ENCODE data around the gene CLRN2. TPM values are rescaled to one million over a fixed set of nuclear protein-coding genes. Genes with fewer than 3 reads are reported as not detected.

CLRN2 gene
- not detected in 3 replicates for total RNA-seq

- Mint-ChIP-seq H3K4me3 (no peak within 1 kb of the TSS), H3K27ac (no peak within 1 kb of the TSS), H3K36me3 (no peaks in the 10 kb centered on the region), H3K4me1 (peaks cover 13% of the 10 kb centered on the region), H3K9me3 (no peaks in the 10 kb centered on the region), H3K27me3 (ENCODE audit: low read depth) (peaks cover 38% of the 10 kb centered on the region)
- no peak for DNase-seq (ENCODE audit: low spot score in 2 of 2, unreplicated experiment in 2 of 2)
- no peak for TF ChIP-seq CTCF (IDR thresholded peaks at IDR 0.05; ENCODE audit: unreplicated experiment)
These were observed at the start of gene CLRN2 for GRCh38 chr4:17514865-17515264. Gene CLRN2, plus strand, starts transcription at chr4:17515165. Its CDS starts 102 bp downstream, at chr4:17515267.

- Mint-ChIP-seq H3K27me3 (ENCODE audit: low read depth) (peaks cover 11% of the 10 kb centered on the region), H3K36me3 (no peaks in the 10 kb centered on the region), H3K9me3 (peaks cover 4% of the 10 kb centered on the region), H3K4me3 (no peak overlapping the region), H3K27ac (no peak overlapping the region), H3K4me1 (no peaks in the 10 kb centered on the region)
- TF ChIP-seq CTCF (IDR thresholded peaks at IDR 0.05; ENCODE audit: unreplicated experiment) = peak; percentile 95
- peak in 1 of 2 experiments; percentile 46 for DNase-seq (ENCODE audit: low spot score in 2 of 2, unreplicated experiment in 2 of 2)
These were observed 46.2 kb upstream of the CLRN2 start for GRCh38 chr4:17468619-17469221.

- Mint-ChIP-seq H3K9me3 (no peaks in the 10 kb centered on the region), H3K4me1 (no peaks in the 10 kb centered on the region), H3K4me3 (no peak overlapping the region), H3K36me3 (no peaks in the 10 kb centered on the region), H3K27me3 (ENCODE audit: low read depth) (peaks cover 11% of the 10 kb centered on the region), H3K27ac (no peak overlapping the region)
- no peak for DNase-seq (ENCODE audit: low spot score in 2 of 2, unreplicated experiment in 2 of 2)
- no peak for TF ChIP-seq CTCF (IDR thresholded peaks at IDR 0.05; ENCODE audit: unreplicated experiment)
These were observed 44.9 kb upstream of the CLRN2 start for GRCh38 chr4:17469931-17470674.

- Mint-ChIP-seq H3K4me3 (no peak overlapping the region), H3K4me1 (peaks cover 6% of the 10 kb centered on the region), H3K27me3 (ENCODE audit: low read depth) (peaks cover 7% of the 10 kb centered on the region), H3K27ac (no peak overlapping the region), H3K36me3 (no peaks in the 10 kb centered on the region), H3K9me3 (no peaks in the 10 kb centered on the region)
- DNase-seq (ENCODE audit: low spot score in 2 of 2, unreplicated experiment in 2 of 2) = no peak
- TF ChIP-seq CTCF (IDR thresholded peaks at IDR 0.05; ENCODE audit: unreplicated experiment) = no peak
These were observed 39.5 kb upstream of the CLRN2 start for GRCh38 chr4:17475481-17475880.

- no peak for TF ChIP-seq CTCF (IDR thresholded peaks at IDR 0.05; ENCODE audit: unreplicated experiment)
- H3K9me3 Mint-ChIP-seq = no peaks in the 10 kb centered on the region
- no peaks in the 10 kb centered on the region for H3K36me3 Mint-ChIP-seq
- H3K27me3 Mint-ChIP-seq (ENCODE audit: low read depth) = peaks cover 1% of the 10 kb centered on the region
- H3K4me3 Mint-ChIP-seq = no peak overlapping the region
- DNase-seq (ENCODE audit: low spot score in 2 of 2, unreplicated experiment in 2 of 2) = no peak
- H3K27ac Mint-ChIP-seq = no peak overlapping the region
- peaks cover 6% of the 10 kb centered on the region for H3K4me1 Mint-ChIP-seq
These were observed 38.1 kb upstream of the CLRN2 start for GRCh38 chr4:17476853-17477252.
